Right ventricle myocardium superior (tissue), 1 donor: ENCODE data around the gene C3orf22. TPM values are rescaled to one million over a fixed set of nuclear protein-coding genes. Genes with fewer than 3 reads are reported as not detected.
"Not testable (repeated sequence)": the region's sequence is repeated elsewhere in the genome, so short reads cannot be mapped to it uniquely, and the experiment has no call there.

Experiments used
- ATAC-seq: fragments of 200-7000 bp; cut with Tn5 transposase; one replicate; pipeline ENCODE4 v1.9.1; 2020; ENCODE audit warnings: mild to moderate bottlenecking; ENCODE audit not compliant: poor library complexity
- DNase-seq: peaks from one replicate; pipeline ENCODE4 v3.0.0-alpha.2; 2020
- intact Hi-C: fragments of 100-400 bp; cut with DNase I; formaldehyde crosslinking; loops from one replicate; pipeline ENCODE4 v1.11.2; 2022
- total RNA-seq: library from RNA; stranded (reverse); fragmentation: NEBNext Ultra II Directional; extraction: Animal tissue kit (Norgen Biotek cat#: 25700); gene quantifications from one replicate; pipeline ENCODE4 v1.2.1, GENCODE V29; 2021
- donor health status: DM: no; HTN: yes; CAD: no; lungs with severe emphysema.

The C3orf22 gene
- total RNA-seq, 1 donor from 2014 or later = not detected

DNA sequence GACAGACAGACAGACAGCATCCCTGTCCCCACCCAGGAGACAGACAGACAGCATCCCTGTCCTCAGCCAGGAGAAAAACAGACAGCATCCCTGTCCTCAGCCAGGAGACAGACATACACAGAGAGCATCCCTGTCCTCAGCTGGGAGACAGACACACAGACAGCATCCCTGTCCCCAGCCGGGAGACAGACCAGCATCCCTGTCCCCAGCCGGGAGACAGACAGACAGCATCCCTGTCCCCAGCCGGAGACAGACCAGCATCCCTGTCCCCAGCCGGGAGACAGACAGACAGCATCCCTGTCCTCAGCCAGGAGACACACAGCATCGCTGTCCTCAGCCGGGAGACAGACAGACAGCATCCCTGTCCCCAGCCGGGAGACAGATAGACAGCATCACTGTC is 24.0 kb downstream of the C3orf22 start:
- peak; percentile 18 for DNase-seq
- intact Hi-C loops, ATAC-seq: not testable (repeated sequence)

DNA sequence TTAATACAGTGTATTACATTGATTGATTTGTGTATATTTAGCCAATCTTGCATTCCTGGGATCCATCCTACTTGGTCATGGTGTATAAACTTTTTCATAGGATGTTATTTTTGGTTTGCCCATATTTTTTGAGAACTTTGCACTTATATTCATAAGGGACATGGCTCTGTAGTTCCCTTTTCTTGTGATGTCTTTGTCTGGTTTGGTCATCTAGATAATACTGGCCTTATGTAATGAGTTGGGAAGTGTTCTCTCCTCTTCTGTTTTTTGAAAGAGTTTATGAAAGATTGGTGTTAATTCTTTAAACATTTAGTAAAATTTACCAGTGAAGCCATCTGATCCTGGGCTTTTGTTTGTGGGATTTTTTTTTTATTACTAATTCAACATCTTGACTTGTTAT is 25.2 kb downstream of the C3orf22 start:
- DNase-seq = no peak
- no peak for ATAC-seq
- intact Hi-C loops = no loop called here

DNA sequence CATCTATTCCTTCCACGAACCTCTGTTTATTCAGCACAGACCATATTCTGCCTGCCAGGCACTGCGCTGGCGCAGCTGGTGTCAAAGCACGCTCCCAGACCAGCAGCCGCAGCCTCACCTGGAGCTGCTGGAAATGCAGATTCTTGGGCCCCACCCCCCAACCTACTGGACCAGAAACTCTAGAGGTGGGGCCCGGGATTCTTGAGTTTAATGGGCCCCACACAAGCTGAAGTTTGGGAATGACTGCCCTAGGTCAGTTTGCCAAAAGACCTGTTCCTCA is 27.7 kb downstream of the C3orf22 start:
- ATAC-seq (no peak), DNase-seq (peak; percentile 36)
- intact Hi-C loops = no loop called here

DNA sequence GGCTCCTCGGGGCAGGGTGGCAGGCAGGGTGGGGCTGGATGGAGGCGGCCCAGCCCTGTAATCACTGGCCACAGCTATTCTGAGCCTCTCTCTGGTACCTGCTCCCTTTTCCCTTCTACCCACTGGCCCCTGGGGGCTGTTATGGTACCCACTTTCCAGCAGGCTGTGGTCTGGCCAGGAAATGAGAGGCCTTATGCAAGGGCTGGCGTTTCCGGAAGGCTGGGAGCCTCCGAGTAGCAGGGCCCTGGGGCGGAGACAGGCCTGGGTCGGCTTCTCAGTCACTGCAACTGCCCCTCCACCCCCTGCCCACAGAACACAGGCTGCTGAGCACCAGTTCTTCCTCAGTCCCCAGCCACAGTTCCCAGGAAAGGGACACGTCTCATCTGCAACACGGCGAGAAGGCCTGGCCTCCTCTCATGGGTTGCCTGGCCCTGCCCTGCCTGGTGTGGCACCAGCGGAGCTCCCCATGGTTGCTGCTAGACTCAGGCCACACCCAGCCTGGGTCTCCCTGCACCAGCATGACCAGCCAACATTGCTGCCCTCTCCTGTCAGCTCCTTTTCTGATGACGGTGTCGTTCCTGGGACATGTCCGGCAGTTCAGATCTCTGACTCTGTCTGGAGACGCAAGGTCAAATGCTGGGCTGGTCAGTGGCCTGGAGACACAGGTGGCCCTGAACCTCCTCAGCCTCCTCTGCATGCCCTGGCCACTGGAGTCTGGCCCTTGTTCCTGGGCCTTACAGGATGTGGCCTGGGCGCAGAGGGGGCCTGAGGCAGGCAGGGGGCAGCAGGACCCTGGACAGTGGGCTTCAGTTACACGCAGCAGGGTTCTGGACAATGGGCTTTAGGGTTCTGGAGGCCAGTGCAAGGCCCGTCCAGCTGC is 28.3 kb downstream of the C3orf22 start:
- DNase-seq = peak; percentile 79
- ATAC-seq = peak; percentile 55
- intact Hi-C loops = no loop called here

- peak; percentile 7 for ATAC-seq
- peak; percentile 22 for DNase-seq
- intact Hi-C loops = loop anchor here (10.0 kb wide), 1 partner anchor 1015 kb away; no protein-coding TSS in a partner anchor
Measured at GRCh38 chr3:126529585-126530170, 29.1 kb downstream of the C3orf22 start.

GRCh38 chr3:126528800-126529541 is 29.8 kb downstream of the C3orf22 start:
- intact Hi-C loops = loop anchor here (10.0 kb wide), 1 partner anchor 1016 kb away; no protein-coding TSS in a partner anchor
- ATAC-seq (peak; percentile 66), DNase-seq (peak; percentile 56)

DNA sequence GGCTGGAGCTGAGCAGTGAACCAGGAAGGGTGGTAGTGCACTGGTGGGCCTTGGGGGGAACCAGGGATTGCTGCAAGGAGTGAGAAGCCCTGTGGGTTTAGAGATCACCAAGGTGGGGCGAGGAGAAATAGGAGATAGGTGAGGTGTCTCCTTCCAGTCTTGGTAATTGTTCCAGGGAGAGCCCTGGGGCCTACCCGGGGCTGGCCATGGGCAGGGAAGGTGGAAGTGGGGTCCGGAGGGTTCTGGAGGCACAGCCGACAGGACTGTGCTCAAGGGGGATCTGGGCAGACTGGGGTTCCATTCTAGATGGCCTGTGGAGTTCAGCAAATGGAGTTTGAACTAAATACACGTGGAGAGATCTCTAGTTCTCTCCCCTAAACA is 30.3 kb downstream of the C3orf22 start:
- ATAC-seq (no peak), DNase-seq (peak; percentile 10)
- intact Hi-C loops = loop anchor here (10.0 kb wide), 1 partner anchor 1016 kb away; no protein-coding TSS in a partner anchor

DNA sequence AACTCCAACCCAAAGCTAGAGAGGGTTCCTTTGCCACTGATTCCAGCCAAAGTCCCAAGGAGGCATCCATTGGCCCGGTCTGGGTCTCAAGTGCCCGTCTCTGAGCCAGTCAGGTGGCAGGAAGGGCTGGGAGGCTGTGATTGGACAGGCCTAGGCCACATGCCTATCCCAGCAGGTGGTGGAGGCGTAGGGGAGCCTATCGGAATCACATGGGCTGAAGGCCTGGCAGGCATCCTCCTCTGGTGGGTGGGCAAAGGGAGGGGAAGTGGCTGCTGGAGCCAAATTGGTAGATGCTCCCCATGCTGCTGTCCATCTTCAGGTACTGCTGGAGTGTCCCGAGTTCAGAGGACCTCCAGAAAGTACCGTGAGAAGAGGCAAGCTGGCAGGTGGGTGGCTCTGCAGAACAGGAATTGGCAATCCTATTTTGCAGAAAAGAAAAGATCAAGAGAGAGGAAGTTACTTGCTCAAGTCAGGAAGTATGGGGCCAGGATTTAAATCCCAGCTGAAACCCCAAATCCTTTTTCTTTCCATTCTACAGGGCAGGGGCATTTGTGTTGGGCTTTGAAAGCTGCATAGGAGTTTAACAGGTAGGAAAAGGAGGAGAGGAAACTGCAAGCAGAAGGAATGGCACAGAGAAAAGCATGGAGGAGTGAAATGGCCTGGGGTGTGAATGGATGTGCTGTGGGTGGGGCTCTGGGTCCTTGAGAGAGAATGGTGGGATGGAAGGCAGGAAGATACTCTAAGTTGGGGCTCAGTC is 31.1 kb downstream of the C3orf22 start:
- peak; percentile 37 for DNase-seq
- intact Hi-C loops = loop anchor here (10.0 kb wide), 1 partner anchor 1017 kb away; no protein-coding TSS in a partner anchor
- ATAC-seq = no peak

DNA sequence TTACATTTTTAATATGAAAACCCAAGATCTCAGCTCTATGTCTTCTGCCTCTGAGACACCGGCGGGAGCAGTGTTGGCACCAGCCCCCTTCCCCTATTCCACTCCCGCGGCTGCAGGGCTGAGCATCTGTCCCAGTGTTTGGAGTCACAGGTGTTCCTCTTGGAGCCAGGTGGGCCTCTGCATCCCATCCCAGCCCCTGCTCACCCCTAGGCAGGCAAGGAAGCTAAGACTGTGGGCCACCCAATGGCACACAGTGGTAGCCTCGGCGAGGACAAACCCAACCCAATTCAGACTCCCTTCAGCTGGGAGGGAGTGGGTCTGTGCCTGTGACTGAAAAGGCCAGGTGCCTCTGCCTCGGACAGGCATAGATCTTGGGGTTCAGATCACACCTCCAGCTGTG is 31.7 kb downstream of the C3orf22 start:
- intact Hi-C loops = loop anchor here (10.0 kb wide), 1 partner anchor 1018 kb away; no protein-coding TSS in a partner anchor
- ATAC-seq (no peak), DNase-seq (peak; percentile 23)

DNA sequence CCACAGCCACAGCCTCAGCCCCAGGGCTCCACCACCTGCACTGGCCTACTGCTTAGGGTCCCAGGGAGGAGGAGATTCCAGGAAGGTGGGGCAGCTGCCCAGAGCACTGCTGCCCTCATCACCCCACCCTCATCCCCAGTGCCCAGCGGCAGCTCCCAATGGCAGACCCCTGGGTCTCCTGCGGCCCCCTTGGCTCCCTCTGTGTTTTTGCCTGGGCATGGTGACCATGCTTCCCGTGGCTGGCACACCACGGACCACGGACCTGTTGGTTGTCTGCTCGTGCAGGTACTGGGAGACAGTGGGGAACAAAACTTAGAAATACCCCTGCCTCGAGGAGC is 32.1 kb downstream of the C3orf22 start:
- ATAC-seq (no peak), DNase-seq (peak; percentile 10)
- intact Hi-C loops = loop anchor here (10.0 kb wide), 1 partner anchor 1018 kb away; no protein-coding TSS in a partner anchor

- intact Hi-C loops = loop anchor here (10.0 kb wide), 1 partner anchor 1019 kb away; no protein-coding TSS in a partner anchor
- DNase-seq (peak; percentile 15), ATAC-seq (no peak)
Measured at GRCh38 chr3:126525853-126526667, 32.7 kb downstream of the C3orf22 start.

DNA sequence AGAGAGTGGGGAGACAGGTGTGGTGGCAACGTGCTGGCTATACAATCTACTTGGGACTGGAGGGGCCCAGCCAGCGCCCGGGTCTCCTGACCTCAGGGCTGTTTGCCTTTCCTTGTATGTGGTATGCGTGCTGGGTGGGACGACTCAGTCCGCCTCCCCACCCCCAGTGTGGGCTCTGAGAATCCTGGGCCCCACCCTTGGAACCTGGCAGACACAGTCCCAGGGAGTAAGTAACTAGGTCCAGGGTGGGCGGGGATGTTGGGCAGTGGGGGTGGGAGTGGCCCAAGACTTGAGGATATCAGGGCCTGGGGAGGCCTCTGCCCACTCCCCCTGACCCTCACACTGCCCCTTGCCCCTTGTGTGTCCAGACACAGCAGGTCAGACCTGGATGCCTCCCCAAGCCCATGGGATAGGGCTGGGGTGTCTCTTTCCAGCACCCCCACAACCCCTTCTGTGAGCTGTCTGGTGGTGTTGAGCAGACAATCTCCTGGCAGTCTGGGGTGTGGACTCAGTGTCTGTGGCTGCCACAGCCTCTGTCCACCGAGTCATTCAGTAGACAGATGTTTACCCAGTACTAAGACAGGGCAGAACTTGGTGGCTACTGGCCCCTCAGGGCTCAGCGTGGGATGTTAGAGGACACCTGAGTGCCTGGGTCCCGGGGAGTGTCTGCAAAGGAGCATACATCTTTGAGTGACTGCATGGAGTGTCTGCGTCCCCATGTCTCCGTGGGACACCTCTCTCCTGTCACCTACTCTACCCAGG is 33.5 kb downstream of the C3orf22 start:
- DNase-seq (peak; percentile 24), ATAC-seq (no peak)
- intact Hi-C loops = loop anchor here (10.0 kb wide), 1 partner anchor 1020 kb away; no protein-coding TSS in a partner anchor

- DNase-seq = peak; percentile 59
- ATAC-seq = peak; percentile 9
- intact Hi-C loops = loop anchor here (10.0 kb wide), 1 partner anchor 1020 kb away; no protein-coding TSS in a partner anchor
Measured at GRCh38 chr3:126524429-126524988, 34.2 kb downstream of the C3orf22 start.

GRCh38 chr3:126523745-126524428 is 34.8 kb downstream of the C3orf22 start, which contains the start of gene CHST13:
TSS of gene CHST13 (plus strand) at chr3:126524155. CDS start at chr3:126524333, 178 bp downstream.
- intact Hi-C loops = loop anchor here (10.0 kb wide), 1 partner anchor 1021 kb away; no protein-coding TSS in a partner anchor
- peak; percentile 84 for ATAC-seq
- DNase-seq = peak; percentile 76

DNA sequence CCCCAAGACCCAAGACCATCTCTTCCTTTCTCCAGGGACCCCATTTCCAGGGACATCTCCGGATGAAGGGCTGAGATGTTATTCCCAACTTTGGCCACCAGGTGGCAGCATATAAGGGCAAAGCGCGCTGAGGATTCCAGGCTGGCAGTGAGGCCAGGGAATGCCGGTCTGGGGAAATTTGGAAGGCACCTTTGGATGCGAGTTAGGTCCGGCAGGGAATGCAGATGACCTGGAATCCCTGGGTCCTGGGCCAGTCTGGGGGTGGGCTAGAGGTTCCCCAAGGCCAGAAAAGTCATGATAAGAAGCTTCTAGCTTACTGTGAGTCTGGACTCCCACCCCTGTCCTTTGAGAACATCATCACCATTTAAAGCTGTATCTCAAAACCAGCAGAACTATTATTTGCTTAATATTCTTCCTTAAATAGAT is 36.4 kb downstream of the C3orf22 start:
- intact Hi-C loops = loop anchor here (10.0 kb wide), 1 partner anchor 1022 kb away; no protein-coding TSS in a partner anchor
- ATAC-seq = peak; percentile 49
- peak; percentile 68 for DNase-seq
